ENCODE measurements around the gene OR10H4.
"Not testable (repeated sequence)": the region's sequence is repeated elsewhere in the genome, so short reads cannot be mapped to it uniquely, and the experiment has no call there.

Gene OR10H4

GRCh38 chr19:15944401-15944800 is 4.4 kb upstream of the OR10H4 start:
- DNase-seq (ENCODE audit: low read depth): no peak
- no peak for TF ChIP-seq CTCF (IDR thresholded peaks at IDR 0.05; ENCODE audit: control insufficient read depth, extremely low read depth, insufficient read depth)
- H3K4me3 ChIP-seq (ENCODE audit: low read depth, low read length): no peak overlapping the region

GRCh38 chr19:15945301-15945700 is 3.5 kb upstream of the OR10H4 start:
- H3K4me3 ChIP-seq (ENCODE audit: low read depth, low read length): no peak overlapping the region
- no peak for DNase-seq (ENCODE audit: low read depth)
- no peak for TF ChIP-seq CTCF (IDR thresholded peaks at IDR 0.05; ENCODE audit: control insufficient read depth, extremely low read depth, insufficient read depth)

- no peak for TF ChIP-seq CTCF (IDR thresholded peaks at IDR 0.05; ENCODE audit: control insufficient read depth, extremely low read depth, insufficient read depth)
- DNase-seq (ENCODE audit: low read depth): no peak
These were observed 6.0 kb downstream of the OR10H4 start for GRCh38 chr19:15954820-15955219.

GRCh38 chr19:15962319-15962718 is 13.5 kb downstream of the OR10H4 start:
- H3K4me3 ChIP-seq (ENCODE audit: low read depth, low read length): no peak overlapping the region
- TF ChIP-seq CTCF (IDR thresholded peaks at IDR 0.05; ENCODE audit: control insufficient read depth, extremely low read depth, insufficient read depth): no peak

More at GRCh38 chr19:15954820-15955219, 6.0 kb downstream of the OR10H4 start:
- no peak overlapping the region for H3K4me3 ChIP-seq (ENCODE audit: low read depth, low read length)

GRCh38 chr19:15964231-15964630 is 15.4 kb downstream of the OR10H4 start:
- H3K4me3 ChIP-seq (ENCODE audit: low read depth, low read length): no peak overlapping the region
- no peak for DNase-seq (ENCODE audit: low read depth)
- no peak for TF ChIP-seq CTCF (IDR thresholded peaks at IDR 0.05; ENCODE audit: control insufficient read depth, extremely low read depth, insufficient read depth)

More at GRCh38 chr19:15962319-15962718, 13.5 kb downstream of the OR10H4 start:
- no peak for DNase-seq (ENCODE audit: low read depth)

- DNase-seq (ENCODE audit: low read depth): no peak
- TF ChIP-seq CTCF (IDR thresholded peaks at IDR 0.05; ENCODE audit: control insufficient read depth, extremely low read depth, insufficient read depth): peak; percentile 40
- H3K4me3 ChIP-seq (ENCODE audit: low read depth, low read length): no peak overlapping the region
These were observed 22.5 kb downstream of the OR10H4 start for GRCh38 chr19:15971224-15971780.

GRCh38 chr19:15972043-15972442 is 23.2 kb downstream of the OR10H4 start:
- H3K4me3 ChIP-seq (ENCODE audit: low read depth, low read length); DNase-seq (ENCODE audit: low read depth): not testable (repeated sequence)

Measured in LNCaP clone FGC (cell line).